Measurements from ENCODE around the gene KRTAP3-2.

The KRTAP3-2 gene

GRCh38 chr17:40978575-40979151 is 21.0 kb downstream of the KRTAP3-2 start:
- peaks cover 21% of the 10 kb centered on the region for H3K27me3 ChIP-seq
- no peak for TF ChIP-seq CTCF (IDR thresholded peaks at IDR 0.05; ENCODE audit: low read depth, low read length)

GRCh38 chr17:40975516-40975915 is 24.2 kb downstream of the KRTAP3-2 start:
- DNase-seq = no peak
- no peaks in the 10 kb centered on the region for H3K4me1 ChIP-seq
- peaks cover 26% of the 10 kb centered on the region for H3K27me3 ChIP-seq
- no peak for TF ChIP-seq CTCF (IDR thresholded peaks at IDR 0.05; ENCODE audit: low read depth, low read length)
- H3K36me3 ChIP-seq = no peaks in the 10 kb centered on the region
- H3K9me3 ChIP-seq = no peaks in the 10 kb centered on the region
- H3K4me3 ChIP-seq (ENCODE audit: low read depth, low read length) = no peak overlapping the region

More at GRCh38 chr17:40978575-40979151, 21.0 kb downstream of the KRTAP3-2 start:
- no peak for DNase-seq
- no peaks in the 10 kb centered on the region for H3K36me3 ChIP-seq
- no peaks in the 10 kb centered on the region for H3K9me3 ChIP-seq
- H3K4me3 ChIP-seq (ENCODE audit: low read depth, low read length) = no peak overlapping the region
- no peaks in the 10 kb centered on the region for H3K4me1 ChIP-seq

DNA sequence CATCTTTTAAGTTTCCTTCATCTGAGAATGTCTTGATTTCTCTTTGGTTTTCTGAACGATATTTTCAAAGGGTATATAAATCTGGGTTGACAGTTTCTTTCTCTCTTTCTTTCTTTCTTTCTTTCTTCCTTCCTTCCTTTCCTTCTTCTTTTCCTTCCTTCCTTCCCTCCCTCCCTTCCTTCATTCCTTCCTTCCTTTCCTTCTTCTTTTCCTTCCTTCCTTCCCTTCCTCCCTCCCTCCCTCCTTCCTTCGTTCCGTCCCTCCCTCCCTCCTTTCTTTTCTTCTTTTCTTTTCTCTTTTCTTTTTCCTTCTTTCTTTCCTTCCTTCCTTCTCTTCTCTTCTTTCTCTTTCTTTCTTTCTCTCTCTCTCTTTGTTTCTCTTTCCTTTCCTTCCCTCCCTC is 25.3 kb downstream of the KRTAP3-2 start:
- Histone ChIP-seq H3K27me3 (peaks cover 26% of the 10 kb centered on the region), H3K9me3 (no peaks in the 10 kb centered on the region), H3K4me3 (ENCODE audit: low read depth, low read length) (no peak overlapping the region), H3K4me1 (no peaks in the 10 kb centered on the region), H3K36me3 (no peaks in the 10 kb centered on the region)
- no peak for TF ChIP-seq CTCF (IDR thresholded peaks at IDR 0.05; ENCODE audit: low read depth, low read length)
- DNase-seq = no peak

DNA sequence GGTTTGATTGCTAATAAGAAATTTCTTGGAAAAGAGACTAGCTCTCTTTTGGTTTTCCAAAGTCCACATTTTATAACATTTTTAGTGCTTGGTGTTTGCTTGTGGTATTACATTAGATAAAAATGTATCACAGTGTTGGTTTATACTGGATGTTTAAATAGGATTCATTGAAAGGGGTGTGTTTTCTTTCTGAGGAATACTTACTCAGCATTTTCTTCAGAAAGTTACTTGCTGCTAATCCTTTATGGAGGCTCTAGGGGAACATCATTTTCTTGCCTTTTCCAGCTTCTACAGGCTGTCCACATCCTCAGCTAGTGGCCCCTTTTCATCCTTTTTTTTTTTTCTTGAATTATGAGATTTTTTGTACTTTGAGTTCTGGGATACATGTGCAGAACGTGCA is 32.1 kb downstream of the KRTAP3-2 start:
- Histone ChIP-seq H3K4me3 (ENCODE audit: low read depth, low read length) (no peak overlapping the region), H3K36me3 (no peaks in the 10 kb centered on the region), H3K27me3 (peaks cover 17% of the 10 kb centered on the region), H3K9me3 (no peaks in the 10 kb centered on the region; the same call in 1 of the 2 replicates), H3K4me1 (no peaks in the 10 kb centered on the region)
- TF ChIP-seq CTCF (IDR thresholded peaks at IDR 0.05; ENCODE audit: low read depth, low read length) = no peak
- no peak for DNase-seq

GRCh38 chr17:40966848-40967247 is 32.9 kb downstream of the KRTAP3-2 start, which contains the start of gene KRT39:
TSS of gene KRT39 (minus strand) at chr17:40966948. CDS start at chr17:40966856, 92 bp downstream.
- no peaks in the 10 kb centered on the region for H3K36me3 ChIP-seq
- peaks cover 15% of the 10 kb centered on the region for H3K27me3 ChIP-seq
- H3K4me1 ChIP-seq = no peaks in the 10 kb centered on the region
- TF ChIP-seq CTCF (IDR thresholded peaks at IDR 0.05; ENCODE audit: low read depth, low read length) = no peak
- H3K9me3 ChIP-seq = no peaks in the 10 kb centered on the region; the same call in 1 of the 2 replicates
- H3K4me3 ChIP-seq (ENCODE audit: low read depth, low read length) = no peak within 1 kb of the TSS
- no peak for DNase-seq

DNA sequence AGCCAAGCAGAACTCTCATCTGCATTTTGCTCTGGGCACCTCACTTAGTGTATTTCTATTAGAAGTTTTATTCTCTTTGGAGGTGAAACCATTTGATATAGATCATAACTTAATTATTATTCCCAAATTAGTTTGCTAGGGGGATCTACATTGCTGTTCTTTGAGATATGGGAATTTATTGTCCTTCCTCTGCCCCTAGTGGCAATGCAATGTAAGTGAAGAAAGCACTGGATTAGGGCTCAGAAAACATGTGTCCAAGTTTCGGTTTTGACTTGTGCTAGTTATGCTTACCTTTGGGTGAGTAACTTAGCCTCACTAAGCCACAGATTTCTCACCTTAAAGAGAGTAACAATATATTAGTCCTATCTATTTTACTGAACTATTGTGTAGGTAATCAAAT is 35.9 kb downstream of the KRTAP3-2 start:
- peak; percentile 80 for TF ChIP-seq CTCF (IDR thresholded peaks at IDR 0.05; ENCODE audit: low read depth, low read length)
- no peaks in the 10 kb centered on the region for H3K36me3 ChIP-seq
- no peaks in the 10 kb centered on the region; the same call in 1 of the 2 replicates for H3K9me3 ChIP-seq
- H3K4me3 ChIP-seq (ENCODE audit: low read depth, low read length) = no peak overlapping the region
- H3K4me1 ChIP-seq = no peaks in the 10 kb centered on the region
- DNase-seq = no peak
- peaks cover 28% of the 10 kb centered on the region for H3K27me3 ChIP-seq
